ENCODE results near the gene FIGN. TPM values are rescaled to one million over a fixed set of nuclear protein-coding genes. Genes with fewer than 3 reads are reported as not detected.

Gene FIGN
- total RNA-seq, 1 donor from 2014 or later = not detected

- Mint-ChIP-seq H3K4me3 (no peak overlapping the region), H3K27me3 (ENCODE audit: insufficient read depth) (no peaks in the 10 kb centered on the region), H3K4me1 (ENCODE audit: low read depth) (no peaks in the 10 kb centered on the region), H3K9me3 (no peaks in the 10 kb centered on the region), H3K27ac (no peak overlapping the region), H3K36me3 (ENCODE audit: low read depth) (no peaks in the 10 kb centered on the region)
- no peak for DNase-seq (ENCODE audit: low spot score)
- intact Hi-C loops (cut with micrococcal nuclease) = no loop called here
Measured at GRCh38 chr2:163713534-163714311, 22.1 kb downstream of the FIGN start.

GRCh38 chr2:163711699-163712098, 24.1 kb downstream of the FIGN start:
- no peak for DNase-seq (ENCODE audit: low spot score)
- Mint-ChIP-seq H3K4me1 (ENCODE audit: low read depth) (no peaks in the 10 kb centered on the region), H3K4me3 (no peak overlapping the region), H3K27me3 (ENCODE audit: insufficient read depth) (no peaks in the 10 kb centered on the region), H3K27ac (no peak overlapping the region), H3K9me3 (no peaks in the 10 kb centered on the region), H3K36me3 (ENCODE audit: low read depth) (no peaks in the 10 kb centered on the region)
- intact Hi-C loops (cut with micrococcal nuclease) = no loop called here

- no peaks in the 10 kb centered on the region for H3K27me3 Mint-ChIP-seq (ENCODE audit: insufficient read depth)
- DNase-seq (ENCODE audit: low spot score) = no peak
- no peak overlapping the region for H3K27ac Mint-ChIP-seq
Measured at GRCh38 chr2:163711258-163711657, 24.6 kb downstream of the FIGN start.

DNA sequence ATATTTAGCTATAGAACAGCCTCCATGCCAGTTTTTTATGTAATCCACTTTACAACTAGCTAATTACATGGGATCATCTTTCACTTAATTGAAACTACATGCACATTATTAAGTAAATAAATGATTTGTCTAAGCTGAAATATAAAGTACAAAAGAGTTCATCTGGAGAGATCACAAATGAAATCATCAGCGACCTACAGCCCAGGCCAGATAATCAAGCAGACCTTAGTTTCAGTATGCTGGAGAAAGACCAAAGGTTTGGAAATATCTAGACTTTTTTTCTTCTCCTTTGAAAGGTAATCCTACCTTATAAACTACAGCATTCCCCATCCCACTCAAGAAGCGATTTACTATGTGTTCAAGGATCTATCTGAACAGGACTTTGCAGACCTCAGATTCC, 26.5 kb downstream of the FIGN start:
- no peak for DNase-seq (ENCODE audit: low spot score)
- no peak overlapping the region for H3K4me3 Mint-ChIP-seq
- H3K4me1 Mint-ChIP-seq (ENCODE audit: low read depth) = no peaks in the 10 kb centered on the region
- H3K27ac Mint-ChIP-seq = no peak overlapping the region
- H3K9me3 Mint-ChIP-seq = no peaks in the 10 kb centered on the region
- intact Hi-C loops (cut with micrococcal nuclease) = no loop called here
- no peaks in the 10 kb centered on the region for H3K27me3 Mint-ChIP-seq (ENCODE audit: insufficient read depth)
- no peaks in the 10 kb centered on the region for H3K36me3 Mint-ChIP-seq (ENCODE audit: low read depth)

More at GRCh38 chr2:163711258-163711657, 24.6 kb downstream of the FIGN start:
- H3K36me3 Mint-ChIP-seq (ENCODE audit: low read depth) = no peaks in the 10 kb centered on the region
- no peak overlapping the region for H3K4me3 Mint-ChIP-seq
- H3K4me1 Mint-ChIP-seq (ENCODE audit: low read depth) = no peaks in the 10 kb centered on the region
- intact Hi-C loops (cut with micrococcal nuclease) = no loop called here
- H3K9me3 Mint-ChIP-seq = no peaks in the 10 kb centered on the region

- Mint-ChIP-seq H3K27me3 (ENCODE audit: insufficient read depth) (no peaks in the 10 kb centered on the region), H3K4me3 (no peak overlapping the region), H3K27ac (no peak overlapping the region), H3K9me3 (no peaks in the 10 kb centered on the region), H3K36me3 (ENCODE audit: low read depth) (no peaks in the 10 kb centered on the region), H3K4me1 (ENCODE audit: low read depth) (no peaks in the 10 kb centered on the region)
- DNase-seq (ENCODE audit: low spot score) = no peak
- intact Hi-C loops (cut with micrococcal nuclease) = no loop called here
Measured at GRCh38 chr2:163708265-163708664, 27.5 kb downstream of the FIGN start.

- Mint-ChIP-seq H3K9me3 (no peaks in the 10 kb centered on the region), H3K36me3 (ENCODE audit: low read depth) (no peaks in the 10 kb centered on the region), H3K27me3 (ENCODE audit: insufficient read depth) (no peaks in the 10 kb centered on the region), H3K4me1 (ENCODE audit: low read depth) (no peaks in the 10 kb centered on the region), H3K4me3 (no peak overlapping the region), H3K27ac (no peak overlapping the region)
- intact Hi-C loops (cut with micrococcal nuclease) = no loop called here
- no peak for DNase-seq (ENCODE audit: low spot score)
Measured at GRCh38 chr2:163703386-163703785, 32.4 kb downstream of the FIGN start.

DNA sequence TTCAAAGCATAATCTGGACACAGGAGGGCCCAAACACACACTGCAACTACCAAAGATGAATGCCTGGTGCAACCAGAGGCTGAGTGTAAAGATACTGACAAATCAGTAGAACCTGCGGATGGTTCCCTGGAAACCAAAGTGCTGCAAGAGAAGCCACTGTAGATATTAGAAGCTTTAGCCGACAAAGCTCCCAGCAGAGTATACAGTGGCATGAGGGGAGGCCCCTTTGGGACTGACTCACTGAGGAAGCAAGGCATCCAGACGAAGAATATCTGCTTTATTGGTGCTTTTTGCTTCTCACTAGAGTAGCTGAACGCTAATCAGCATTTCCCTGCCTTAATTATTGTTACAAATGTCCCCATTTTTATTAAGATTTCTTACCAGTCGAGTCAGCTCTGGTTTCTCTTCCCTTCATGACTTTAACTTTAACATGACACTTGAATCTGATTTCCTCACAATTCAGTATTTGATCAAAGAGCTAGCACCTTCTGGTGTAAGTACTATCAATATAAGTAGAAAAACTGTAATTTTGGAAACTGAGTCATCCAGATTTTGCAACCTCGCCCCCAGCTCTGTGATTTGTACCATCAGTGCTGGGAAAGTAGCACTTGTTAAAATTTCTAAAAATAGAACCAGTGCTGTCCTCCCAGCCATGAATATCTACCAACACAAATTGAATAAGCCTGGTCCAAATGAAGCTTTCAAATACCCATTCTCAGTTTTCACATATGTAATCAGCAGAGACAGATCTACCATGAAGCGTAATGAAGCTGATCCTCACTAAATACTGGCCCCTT, 34.2 kb downstream of the FIGN start:
- no peaks in the 10 kb centered on the region for H3K27me3 Mint-ChIP-seq (ENCODE audit: insufficient read depth)
- DNase-seq (ENCODE audit: low spot score) = no peak
- intact Hi-C loops (cut with micrococcal nuclease) = no loop called here
- no peak overlapping the region for H3K4me3 Mint-ChIP-seq
- no peaks in the 10 kb centered on the region for H3K36me3 Mint-ChIP-seq (ENCODE audit: low read depth)
- no peaks in the 10 kb centered on the region for H3K9me3 Mint-ChIP-seq
- no peaks in the 10 kb centered on the region for H3K4me1 Mint-ChIP-seq (ENCODE audit: low read depth)
- no peak overlapping the region for H3K27ac Mint-ChIP-seq

DNA sequence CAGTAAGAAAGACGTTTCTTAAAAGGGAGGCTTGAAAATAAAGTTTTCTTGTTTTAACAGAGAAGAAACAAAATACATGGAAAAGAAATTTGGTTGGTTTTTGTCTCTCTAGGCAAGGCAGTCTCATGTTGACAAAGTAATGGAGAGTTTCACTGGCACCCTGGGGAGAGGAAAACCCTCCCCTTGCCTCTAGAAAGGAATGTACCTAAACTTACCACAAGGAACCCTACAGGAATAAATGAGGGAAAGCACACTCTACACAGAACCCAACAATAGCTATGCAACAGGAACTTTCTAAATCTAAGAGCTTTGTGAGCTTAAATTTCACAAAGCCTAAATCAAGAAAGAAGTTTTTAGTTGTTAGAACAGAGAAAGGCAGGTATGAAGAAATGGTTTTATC, 37.0 kb downstream of the FIGN start:
- no peaks in the 10 kb centered on the region for H3K27me3 Mint-ChIP-seq (ENCODE audit: insufficient read depth)
- intact Hi-C loops (cut with micrococcal nuclease) = no loop called here
- no peak overlapping the region for H3K4me3 Mint-ChIP-seq
- DNase-seq (ENCODE audit: low spot score) = no peak
- no peaks in the 10 kb centered on the region for H3K9me3 Mint-ChIP-seq
- no peaks in the 10 kb centered on the region for H3K36me3 Mint-ChIP-seq (ENCODE audit: low read depth)
- no peak overlapping the region for H3K27ac Mint-ChIP-seq
- H3K4me1 Mint-ChIP-seq (ENCODE audit: low read depth) = no peaks in the 10 kb centered on the region

GRCh38 chr2:163697846-163698637, 37.8 kb downstream of the FIGN start:
- intact Hi-C loops (cut with micrococcal nuclease) = no loop called here
- no peaks in the 10 kb centered on the region for H3K27me3 Mint-ChIP-seq (ENCODE audit: insufficient read depth)
- no peak overlapping the region for H3K4me3 Mint-ChIP-seq
- H3K9me3 Mint-ChIP-seq = no peaks in the 10 kb centered on the region
- no peak overlapping the region for H3K27ac Mint-ChIP-seq
- no peak for DNase-seq (ENCODE audit: low spot score)
- H3K4me1 Mint-ChIP-seq (ENCODE audit: low read depth) = no peaks in the 10 kb centered on the region
- no peaks in the 10 kb centered on the region for H3K36me3 Mint-ChIP-seq (ENCODE audit: low read depth)

DNA sequence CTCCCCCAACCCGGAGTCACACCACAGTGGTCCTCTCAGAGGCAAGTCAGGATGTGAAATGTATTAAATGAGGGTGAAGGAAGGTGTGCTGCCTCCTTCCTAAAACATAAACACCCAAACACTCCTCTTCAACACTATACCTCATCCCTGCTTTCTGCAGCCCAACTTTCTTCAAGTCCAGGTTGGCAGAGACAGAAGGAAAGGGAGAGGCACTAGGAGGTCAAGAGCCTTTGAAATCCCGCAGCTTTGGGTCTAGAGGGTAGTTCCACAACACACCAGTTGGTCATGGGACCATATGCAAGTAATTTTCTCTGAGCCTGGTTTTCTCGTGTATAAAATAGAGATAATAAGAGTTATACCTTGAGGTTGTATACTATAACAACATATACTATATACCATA, 38.4 kb downstream of the FIGN start:
- Mint-ChIP-seq H3K27ac (no peak overlapping the region), H3K36me3 (ENCODE audit: low read depth) (no peaks in the 10 kb centered on the region), H3K4me3 (no peak overlapping the region), H3K9me3 (no peaks in the 10 kb centered on the region), H3K4me1 (ENCODE audit: low read depth) (no peaks in the 10 kb centered on the region), H3K27me3 (ENCODE audit: insufficient read depth) (no peaks in the 10 kb centered on the region)
- DNase-seq (ENCODE audit: low spot score) = no peak
- intact Hi-C loops (cut with micrococcal nuclease) = no loop called here

DNA sequence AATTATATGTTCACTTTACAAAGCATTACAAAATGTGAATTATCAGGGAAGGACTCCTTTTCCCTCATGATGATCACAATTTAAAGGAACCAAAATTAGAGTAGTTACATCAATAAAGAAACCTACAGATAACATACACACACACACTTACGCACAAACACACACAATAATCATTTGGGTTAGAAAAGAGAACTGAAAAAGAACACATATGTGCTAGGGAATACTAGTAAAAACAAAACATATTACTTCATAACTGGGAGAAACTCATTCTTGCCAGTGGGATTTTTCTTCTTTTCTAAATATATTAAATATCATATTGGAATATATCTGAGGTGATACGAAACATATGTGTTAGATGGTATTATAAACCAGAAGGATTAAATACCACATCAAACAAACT, 42.3 kb downstream of the FIGN start:
- Mint-ChIP-seq H3K4me3 (no peak overlapping the region), H3K4me1 (ENCODE audit: low read depth) (no peaks in the 10 kb centered on the region), H3K9me3 (no peaks in the 10 kb centered on the region), H3K27ac (no peak overlapping the region), H3K36me3 (ENCODE audit: low read depth) (no peaks in the 10 kb centered on the region), H3K27me3 (ENCODE audit: insufficient read depth) (no peaks in the 10 kb centered on the region)
- intact Hi-C loops (cut with micrococcal nuclease) = no loop called here
- DNase-seq (ENCODE audit: low spot score) = no peak

- DNase-seq (ENCODE audit: low spot score) = no peak
- Mint-ChIP-seq H3K9me3 (no peaks in the 10 kb centered on the region), H3K27me3 (ENCODE audit: insufficient read depth) (no peaks in the 10 kb centered on the region), H3K27ac (no peak overlapping the region), H3K4me3 (no peak overlapping the region), H3K4me1 (ENCODE audit: low read depth) (no peaks in the 10 kb centered on the region), H3K36me3 (ENCODE audit: low read depth) (no peaks in the 10 kb centered on the region)
- intact Hi-C loops (cut with micrococcal nuclease) = no loop called here
Measured at GRCh38 chr2:163692611-163693482, 43.0 kb downstream of the FIGN start.

All from activated T-helper 1 cell treated with anti-CD3 and anti-CD28 coated beads, Interleukin-12 subunit alpha, Interleukin-12 subunit beta, Interleukin-2, Interleukin-4 antibody, amounts not matched to agents 30 ng/mL and 10 ng/mL and 1 ng/mL, durations not matched to agents 14 hours and 24 hours and 36 hours (primary cell).